GM12878 (cell line): Measurements from ENCODE around the gene WFIKKN1. TPM values are rescaled to one million over a fixed set of nuclear protein-coding genes. Genes with fewer than 3 reads are reported as not detected.

Source experiments
- BACH1 ChIP-seq: fragments of 450-650 bp; IDR thresholded peaks from 2 replicates; pipeline ENCODE4 v1.6.1; 2017; ENCODE audit warnings: mild to moderate bottlenecking, borderline replicate concordance
- BHLHE40 ChIP-seq, 2 experiments: fragments of 450-650 bp in 1 of 2; IDR thresholded peaks; 2 replicates each; pipeline ENCODE4 v1.6.1; 2011 to 2017; ENCODE audit warnings: low read depth in 2 of 2, borderline replicate concordance in 1 of 2, improper control_type of control experiment in 1 of 2, low read length in 1 of 2, mild to moderate bottlenecking in 1 of 2
- CBFB ChIP-seq: IDR thresholded peaks from 2 replicates; pipeline ENCODE4 v1.6.1; 2016; ENCODE audit warnings: antibody characterized with exemption, low read depth
- CEBPB ChIP-seq, 2 experiments: fragments of 150-350 bp in 1 of 2; IDR thresholded peaks; 2 replicates each; pipeline ENCODE4 v1.6.1; 2012 to 2014; ENCODE audit warnings: low read depth in 2 of 2, low read length in 2 of 2, borderline replicate concordance in 1 of 2, inconsistent platforms in 1 of 2
- CREM ChIP-seq: IDR thresholded peaks from 2 replicates; pipeline ENCODE4 v1.6.1; 2014; ENCODE audit warnings: antibody characterized with exemption, low read depth
- EGR1 ChIP-seq, 2 experiments: IDR thresholded peaks; 1 replicate in 1 of 2; 2 replicates in 1 of 2; pipeline ENCODE4 v1.6.1; 2011 to 2012; ENCODE audit warnings: low read depth in 2 of 2, low read length in 2 of 2, borderline replicate concordance in 1 of 2, mild to moderate bottlenecking in 1 of 2, moderate library complexity in 1 of 2
- ETV6 ChIP-seq, 2 experiments: fragments of 450-650 bp in 1 of 2; IDR thresholded peaks in 1 of 2; conservative IDR thresholded peaks in 1 of 2; 2 replicates each; pipeline ENCODE4 v1.6.1; 2014; ENCODE audit warnings: antibody characterized with exemption in 1 of 2, borderline replicate concordance in 1 of 2, low read depth in 1 of 2, mild to moderate bottlenecking in 1 of 2, moderate library complexity in 1 of 2
- FOXK2 ChIP-seq: fragments of 450-650 bp; IDR thresholded peaks from 2 replicates; pipeline ENCODE4 v1.6.1; 2017; ENCODE audit warnings: mild to moderate bottlenecking, moderate library complexity
- GATAD2B ChIP-seq: fragments of 450-650 bp; conservative IDR thresholded peaks from 2 replicates; pipeline ENCODE4 v1.6.1; 2017; ENCODE audit warnings: low read depth, mild to moderate bottlenecking, moderate library complexity
- HDAC6 ChIP-seq: fragments of 200-600 bp; sonication (generic); IDR thresholded peaks from one replicate; pipeline ENCODE4 v1.8.0; 2017; ENCODE audit warnings: antibody characterized with exemption; ENCODE audit not compliant: unreplicated experiment
- NBN ChIP-seq: fragments of 450-650 bp; IDR thresholded peaks from 2 replicates; pipeline ENCODE4 v1.6.1; 2016
- NFYB ChIP-seq: IDR thresholded peaks from 2 replicates; pipeline ENCODE4 v1.6.1; 2011; ENCODE audit warnings: low read depth, mild to moderate bottlenecking, low read length, improper control_type of control experiment, moderate library complexity; ENCODE audit not compliant: insufficient read depth
- NR2C2 ChIP-seq: IDR thresholded peaks from 2 replicates; pipeline ENCODE4 v1.6.1; 2011; ENCODE audit warnings: borderline replicate concordance, low read depth; ENCODE audit not compliant: control insufficient read depth, insufficient read length
- POLR2A ChIP-seq: IDR thresholded peaks from 2 replicates; pipeline ENCODE4 v1.6.1; 2011; ENCODE audit warnings: low read depth, mild to moderate bottlenecking, low read length
- POLR2AphosphoS2 ChIP-seq: IDR thresholded peaks from 2 replicates; pipeline ENCODE4 v1.6.1; 2011; ENCODE audit warnings: low read depth, mild to moderate bottlenecking, low read length, improper control_type of control experiment, moderate library complexity
- RB1 ChIP-seq: fragments of 450-650 bp; formaldehyde crosslinking; IDR thresholded peaks from 2 replicates; pipeline ENCODE4 v1.6.1; 2017; ENCODE audit warnings: mild to moderate bottlenecking, borderline replicate concordance
- SMC3 ChIP-seq: IDR thresholded peaks from 2 replicates; pipeline ENCODE4 v1.6.1; 2011; ENCODE audit warnings: low read length, improper control_type of control experiment, borderline replicate concordance
- SPI1 ChIP-seq: IDR thresholded peaks from 2 replicates; pipeline ENCODE4 v1.6.1; 2011; ENCODE audit warnings: low read depth, mild to moderate bottlenecking, low read length, moderate library complexity, borderline replicate concordance; ENCODE audit not compliant: insufficient read depth
- SRF ChIP-seq, 2 experiments: IDR thresholded peaks; 2 replicates each; pipeline ENCODE4 v1.6.1; 2011; ENCODE audit warnings: low read depth in 2 of 2, low read length in 2 of 2, mild to moderate bottlenecking in 1 of 2, moderate library complexity in 1 of 2
- TCF3 ChIP-seq: IDR thresholded peaks from 2 replicates; pipeline ENCODE4 v1.6.1; 2012; ENCODE audit warnings: low read depth, mild to moderate bottlenecking, low read length, borderline replicate concordance; ENCODE audit not compliant: insufficient read depth
- ZNF217 ChIP-seq: fragments of 450-650 bp; IDR thresholded peaks from 2 replicates; pipeline ENCODE4 v1.6.1; 2017; ENCODE audit warnings: antibody characterized with exemption, mild to moderate bottlenecking
- ZNF622 ChIP-seq: fragments of 450-650 bp; IDR thresholded peaks from 2 replicates; pipeline ENCODE4 v1.6.1; 2017; ENCODE audit warnings: mild to moderate bottlenecking, inconsistent platforms
- polyA plus RNA-seq, 11 experiments: library from polyadenylated mRNA; depleted of rRNA in 4 of 11; unstranded in 6 of 11; stranded (reverse) in 5 of 11; fragments of >200 nt; fragmentation: Nextera tagmentation in 4 of 11; fragmentation: Illumina TruSeq in 1 of 11; extraction: Ambion mirVana in 4 of 11; extraction: Trizol in 1 of 11; gene quantifications; 1 replicate in 1 of 11; 2 replicates in 10 of 11; pipeline versions ENCODE4 v1.2.1 to v1.2.3, GENCODE V29; 2011 to 2016; ENCODE audit warnings: inconsistent platforms in 2 of 11, missing spikeins in 2 of 11, low read depth in 1 of 11
- total RNA-seq, 4 experiments: library from RNA; depleted of rRNA in 3 of 4; stranded (reverse); fragments of >200 nt in 3 of 4; fragmentation: Illumina TruSeq in 1 of 4; extraction: Trizol in 1 of 4; gene quantifications; 2 replicates each; pipeline versions ENCODE4 v1.2.1 to v1.2.3, GENCODE V29; 2013 to 2021
- TF ChIP-seq, protein P1 (sequence below): fragments of 450-650 bp; IDR thresholded peaks from 2 replicates; pipeline ENCODE4 v1.6.1; 2017; ENCODE audit warnings: antibody characterized with exemption, mild to moderate bottlenecking, moderate library complexity
- TF ChIP-seq, protein P2 (sequence below): fragments of 150-350 bp; IDR thresholded peaks from 2 replicates; pipeline ENCODE4 v1.6.1; 2016; ENCODE audit warnings: low read depth, low read length

The WFIKKN1 gene
- total and polyA plus RNA-seq, 10 of the 15 experiments (the other 5 are each of a cell fraction or from before 2014, with no cell fraction given): 0.01 to 0.41 (median 0.05) TPM; not detected in 2

DNA sequence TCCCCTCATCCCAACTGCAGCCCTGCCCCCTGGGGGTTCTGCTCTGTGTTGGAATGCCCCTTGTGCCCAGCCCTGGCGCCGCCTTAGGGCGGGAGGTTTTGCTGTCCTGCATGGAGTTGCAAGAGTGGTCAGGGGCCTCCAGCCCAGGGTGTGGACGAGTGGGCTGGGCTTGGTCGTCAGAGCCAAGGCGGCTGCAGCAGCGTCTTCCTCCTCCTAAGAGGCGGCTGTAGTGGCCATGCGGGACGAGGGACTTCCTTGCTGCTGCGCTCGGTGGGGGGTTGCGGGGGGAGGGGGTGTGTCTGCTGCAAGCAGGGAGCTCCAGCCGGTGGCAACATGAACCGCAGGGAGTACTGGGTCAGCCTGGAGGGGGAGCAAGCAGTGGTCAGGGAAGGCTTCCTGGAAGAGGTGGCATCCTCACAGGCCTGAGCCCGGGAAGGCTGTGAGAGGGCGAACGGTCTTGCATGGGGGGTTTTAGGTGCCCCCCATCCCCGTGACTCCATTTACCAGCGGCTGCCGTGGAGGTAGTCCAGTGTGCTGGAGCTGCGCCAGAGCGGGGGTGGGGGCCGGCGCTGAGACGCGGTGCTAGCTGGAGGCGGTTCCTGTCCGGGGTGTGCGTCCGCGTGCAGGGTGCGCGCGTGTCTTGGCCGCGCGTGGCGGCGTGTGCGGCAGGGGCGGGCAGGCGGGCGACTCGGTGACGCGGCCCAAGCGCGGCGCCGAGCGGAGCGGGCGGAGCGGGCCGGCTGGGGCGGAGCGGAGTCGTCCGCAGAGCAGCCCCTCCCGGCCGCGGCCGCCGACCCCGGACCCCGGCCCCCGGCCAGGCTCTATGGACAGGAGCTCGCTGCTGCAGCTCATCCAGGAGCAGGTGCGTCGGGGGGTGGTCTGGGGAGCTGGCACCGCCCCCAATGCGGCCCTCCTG lies 44.4 kb downstream of the WFIKKN1 start, which contains the start of gene RHBDL1 (continued):
- no peak for TF ChIP-seq FOXK2
- TF ChIP-seq TCF3: no peak
- TF ChIP-seq EGR1 (IDR thresholded peaks at IDR 0.05; ENCODE audit: borderline replicate concordance in 1 of 2, low read depth in 2 of 2, low read length in 2 of 2): 0 out of 3 replicates have a peak, but pooled peaks of 1 of the 2 experiments have one; percentile 7
- TF ChIP-seq SRF (IDR thresholded peaks at IDR 0.05; ENCODE audit: low read depth in 2 of 2, low read length in 2 of 2): no peak
- no peak for TF ChIP-seq NFYB
- no peak for TF ChIP-seq ZNF217
- peak; percentile 71; the same call in 1 of the 2 replicates for TF ChIP-seq POLR2AphosphoS2
- no peak for TF ChIP-seq HDAC6
- no peak for TF ChIP-seq RB1
- peak; percentile 56 for TF ChIP-seq GATAD2B
- TF ChIP-seq POLR2A: peak; percentile 66
- no peak for TF ChIP-seq ETV6 (conservative IDR thresholded peaks at IDR 0.05 in 1 of 2, IDR thresholded peaks at IDR 0.05 in 1 of 2; ENCODE audit: borderline replicate concordance in 1 of 2, low read depth in 1 of 2)
- TF ChIP-seq ZNF622: no peak
- no peak for TF ChIP-seq CREM
- TF ChIP-seq SPI1: no peak
- TF ChIP-seq CBFB: no peak
- TF ChIP-seq, protein P1, sequence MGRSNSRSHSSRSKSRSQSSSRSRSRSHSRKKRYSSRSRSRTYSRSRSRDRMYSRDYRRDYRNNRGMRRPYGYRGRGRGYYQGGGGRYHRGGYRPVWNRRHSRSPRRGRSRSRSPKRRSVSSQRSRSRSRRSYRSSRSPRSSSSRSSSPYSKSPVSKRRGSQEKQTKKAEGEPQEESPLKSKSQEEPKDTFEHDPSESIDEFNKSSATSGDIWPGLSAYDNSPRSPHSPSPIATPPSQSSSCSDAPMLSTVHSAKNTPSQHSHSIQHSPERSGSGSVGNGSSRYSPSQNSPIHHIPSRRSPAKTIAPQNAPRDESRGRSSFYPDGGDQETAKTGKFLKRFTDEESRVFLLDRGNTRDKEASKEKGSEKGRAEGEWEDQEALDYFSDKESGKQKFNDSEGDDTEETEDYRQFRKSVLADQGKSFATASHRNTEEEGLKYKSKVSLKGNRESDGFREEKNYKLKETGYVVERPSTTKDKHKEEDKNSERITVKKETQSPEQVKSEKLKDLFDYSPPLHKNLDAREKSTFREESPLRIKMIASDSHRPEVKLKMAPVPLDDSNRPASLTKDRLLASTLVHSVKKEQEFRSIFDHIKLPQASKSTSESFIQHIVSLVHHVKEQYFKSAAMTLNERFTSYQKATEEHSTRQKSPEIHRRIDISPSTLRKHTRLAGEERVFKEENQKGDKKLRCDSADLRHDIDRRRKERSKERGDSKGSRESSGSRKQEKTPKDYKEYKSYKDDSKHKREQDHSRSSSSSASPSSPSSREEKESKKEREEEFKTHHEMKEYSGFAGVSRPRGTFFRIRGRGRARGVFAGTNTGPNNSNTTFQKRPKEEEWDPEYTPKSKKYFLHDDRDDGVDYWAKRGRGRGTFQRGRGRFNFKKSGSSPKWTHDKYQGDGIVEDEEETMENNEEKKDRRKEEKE: no peak
- no peak for TF ChIP-seq NBN
- peak; percentile 85; the same call in 1 of the 2 replicates for TF ChIP-seq BACH1
- TF ChIP-seq, protein P2, sequence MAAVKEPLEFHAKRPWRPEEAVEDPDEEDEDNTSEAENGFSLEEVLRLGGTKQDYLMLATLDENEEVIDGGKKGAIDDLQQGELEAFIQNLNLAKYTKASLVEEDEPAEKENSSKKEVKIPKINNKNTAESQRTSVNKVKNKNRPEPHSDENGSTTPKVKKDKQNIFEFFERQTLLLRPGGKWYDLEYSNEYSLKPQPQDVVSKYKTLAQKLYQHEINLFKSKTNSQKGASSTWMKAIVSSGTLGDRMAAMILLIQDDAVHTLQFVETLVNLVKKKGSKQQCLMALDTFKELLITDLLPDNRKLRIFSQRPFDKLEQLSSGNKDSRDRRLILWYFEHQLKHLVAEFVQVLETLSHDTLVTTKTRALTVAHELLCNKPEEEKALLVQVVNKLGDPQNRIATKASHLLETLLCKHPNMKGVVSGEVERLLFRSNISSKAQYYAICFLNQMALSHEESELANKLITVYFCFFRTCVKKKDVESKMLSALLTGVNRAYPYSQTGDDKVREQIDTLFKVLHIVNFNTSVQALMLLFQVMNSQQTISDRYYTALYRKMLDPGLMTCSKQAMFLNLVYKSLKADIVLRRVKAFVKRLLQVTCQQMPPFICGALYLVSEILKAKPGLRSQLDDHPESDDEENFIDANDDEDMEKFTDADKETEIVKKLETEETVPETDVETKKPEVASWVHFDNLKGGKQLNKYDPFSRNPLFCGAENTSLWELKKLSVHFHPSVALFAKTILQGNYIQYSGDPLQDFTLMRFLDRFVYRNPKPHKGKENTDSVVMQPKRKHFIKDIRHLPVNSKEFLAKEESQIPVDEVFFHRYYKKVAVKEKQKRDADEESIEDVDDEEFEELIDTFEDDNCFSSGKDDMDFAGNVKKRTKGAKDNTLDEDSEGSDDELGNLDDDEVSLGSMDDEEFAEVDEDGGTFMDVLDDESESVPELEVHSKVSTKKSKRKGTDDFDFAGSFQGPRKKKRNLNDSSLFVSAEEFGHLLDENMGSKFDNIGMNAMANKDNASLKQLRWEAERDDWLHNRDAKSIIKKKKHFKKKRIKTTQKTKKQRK: no peak
- TF ChIP-seq BHLHE40 (IDR thresholded peaks at IDR 0.05; ENCODE audit: borderline replicate concordance in 1 of 2, low read depth in 2 of 2, low read length in 1 of 2): peak in 1 of 2 experiments; percentile 41; a peak in 2 of 4 replicates
- no peak for TF ChIP-seq NR2C2
- TF ChIP-seq SMC3: no peak
- TF ChIP-seq CEBPB (IDR thresholded peaks at IDR 0.05; ENCODE audit: borderline replicate concordance in 1 of 2, low read depth in 2 of 2, low read length in 2 of 2): no peak
